Omental fat pad (tissue), 4 donors: ENCODE results near the gene HOXD1. TPM values are rescaled to one million over a fixed set of nuclear protein-coding genes. Genes with fewer than 3 reads are reported as not detected.

Source experiments
- ATAC-seq: fragments of 150-250 bp; one replicate; pipeline ENCODE4 v1.9.1; 2016; ENCODE audit warnings: mild to moderate bottlenecking, moderate library complexity; ENCODE audit not compliant: low FRiP score
- DNase-seq: peaks from one replicate; pipeline ENCODE4 v3.0.0-alpha.2; 2019; ENCODE audit warnings: low spot score
- total RNA-seq, 4 donors: library from RNA; depleted of rRNA; stranded (reverse); fragments of >200 nt; gene quantifications; one replicate each; pipeline ENCODE4 v1.1.0, GENCODE V29; 2016
- TF ChIP-seq, protein P1 (sequence below), 3 donors: fragments of 450-650 bp; IDR thresholded peaks; one replicate each; pipeline ENCODE4 v1.5.1; 2016 to 2017; ENCODE audit warnings: antibody characterized with exemption in 3 of 3, mild to moderate bottlenecking in 3 of 3, moderate library complexity in 2 of 3

Gene HOXD1
- total RNA-seq, 4 donors from 2014 or later = 0.19 to 0.95 (median 0.53) TPM

- ATAC-seq = no peak
- TF ChIP-seq, protein P1, sequence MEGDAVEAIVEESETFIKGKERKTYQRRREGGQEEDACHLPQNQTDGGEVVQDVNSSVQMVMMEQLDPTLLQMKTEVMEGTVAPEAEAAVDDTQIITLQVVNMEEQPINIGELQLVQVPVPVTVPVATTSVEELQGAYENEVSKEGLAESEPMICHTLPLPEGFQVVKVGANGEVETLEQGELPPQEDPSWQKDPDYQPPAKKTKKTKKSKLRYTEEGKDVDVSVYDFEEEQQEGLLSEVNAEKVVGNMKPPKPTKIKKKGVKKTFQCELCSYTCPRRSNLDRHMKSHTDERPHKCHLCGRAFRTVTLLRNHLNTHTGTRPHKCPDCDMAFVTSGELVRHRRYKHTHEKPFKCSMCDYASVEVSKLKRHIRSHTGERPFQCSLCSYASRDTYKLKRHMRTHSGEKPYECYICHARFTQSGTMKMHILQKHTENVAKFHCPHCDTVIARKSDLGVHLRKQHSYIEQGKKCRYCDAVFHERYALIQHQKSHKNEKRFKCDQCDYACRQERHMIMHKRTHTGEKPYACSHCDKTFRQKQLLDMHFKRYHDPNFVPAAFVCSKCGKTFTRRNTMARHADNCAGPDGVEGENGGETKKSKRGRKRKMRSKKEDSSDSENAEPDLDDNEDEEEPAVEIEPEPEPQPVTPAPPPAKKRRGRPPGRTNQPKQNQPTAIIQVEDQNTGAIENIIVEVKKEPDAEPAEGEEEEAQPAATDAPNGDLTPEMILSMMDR (IDR thresholded peaks at IDR 0.05) = no peak
- DNase-seq = no peak
Measured at GRCh38 chr2:176172895-176173566, 15.4 kb upstream of the HOXD1 start.

DNA sequence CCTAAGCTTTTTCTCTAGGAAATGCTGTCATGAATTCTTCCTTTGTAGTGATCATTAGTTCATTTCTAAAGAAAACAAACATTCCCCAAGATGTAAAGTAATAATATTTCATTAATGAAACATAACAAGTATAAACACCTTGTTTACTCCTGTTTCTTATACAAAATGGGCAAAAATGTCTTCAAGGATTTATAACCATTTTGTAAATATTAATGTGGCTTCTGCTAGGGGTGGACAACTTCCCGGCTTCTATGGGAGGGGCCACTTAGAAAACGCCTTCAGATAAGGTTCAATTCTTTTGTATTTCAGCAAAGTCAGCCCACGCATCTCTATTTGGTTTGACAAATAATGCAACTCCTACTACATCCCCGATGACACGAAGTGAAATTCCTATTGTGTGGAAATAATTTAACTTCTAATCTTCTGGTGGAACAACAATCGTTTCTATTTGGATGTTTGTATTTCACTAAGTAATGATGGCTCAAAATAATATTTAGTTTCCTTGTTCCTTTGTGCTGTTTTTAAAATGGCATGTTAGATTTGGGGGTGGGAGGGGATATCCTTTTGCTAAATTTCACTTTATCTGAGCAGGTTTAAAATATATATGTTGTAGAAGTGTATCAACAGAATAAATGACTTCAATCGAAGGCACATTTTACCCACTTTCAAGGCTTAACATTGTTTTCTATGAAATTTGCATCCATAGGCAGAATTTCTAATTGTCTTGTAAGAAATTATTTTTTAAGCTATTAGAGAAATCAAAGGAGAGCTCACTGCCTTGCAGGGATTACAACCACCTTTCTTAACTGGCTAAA is 14.7 kb upstream of the HOXD1 start:
- no peak for DNase-seq
- no peak for ATAC-seq
- TF ChIP-seq, protein P1 (IDR thresholded peaks at IDR 0.05) = no peak

DNA sequence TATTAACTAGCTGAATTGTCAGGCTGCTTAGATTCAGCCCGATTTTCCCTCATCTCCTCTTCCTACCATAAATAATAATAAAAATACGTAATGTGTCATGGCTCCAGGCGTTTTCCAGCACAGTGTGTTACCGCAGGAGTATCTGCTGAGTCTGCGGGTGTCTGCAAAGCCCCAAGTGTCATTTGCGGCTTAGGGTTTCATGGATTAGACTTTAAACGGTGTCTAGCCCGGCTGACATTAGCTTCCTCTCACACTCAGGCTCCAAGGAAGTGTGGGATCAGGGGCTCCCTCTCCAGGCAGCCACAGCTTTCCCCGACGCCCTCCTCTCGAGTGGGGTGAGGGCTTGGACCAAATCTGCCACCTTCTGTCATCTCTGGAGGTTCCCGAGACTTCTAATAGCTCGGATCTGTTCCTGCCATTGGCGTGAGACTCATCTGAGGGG is 14.1 kb upstream of the HOXD1 start:
- no peak for DNase-seq
- no peak for ATAC-seq
- TF ChIP-seq, protein P1 (IDR thresholded peaks at IDR 0.05) = no peak

- ATAC-seq = no peak
- TF ChIP-seq, protein P1 (IDR thresholded peaks at IDR 0.05) = no peak
- no peak for DNase-seq
Measured at GRCh38 chr2:176174824-176175708, 13.4 kb upstream of the HOXD1 start.

DNA sequence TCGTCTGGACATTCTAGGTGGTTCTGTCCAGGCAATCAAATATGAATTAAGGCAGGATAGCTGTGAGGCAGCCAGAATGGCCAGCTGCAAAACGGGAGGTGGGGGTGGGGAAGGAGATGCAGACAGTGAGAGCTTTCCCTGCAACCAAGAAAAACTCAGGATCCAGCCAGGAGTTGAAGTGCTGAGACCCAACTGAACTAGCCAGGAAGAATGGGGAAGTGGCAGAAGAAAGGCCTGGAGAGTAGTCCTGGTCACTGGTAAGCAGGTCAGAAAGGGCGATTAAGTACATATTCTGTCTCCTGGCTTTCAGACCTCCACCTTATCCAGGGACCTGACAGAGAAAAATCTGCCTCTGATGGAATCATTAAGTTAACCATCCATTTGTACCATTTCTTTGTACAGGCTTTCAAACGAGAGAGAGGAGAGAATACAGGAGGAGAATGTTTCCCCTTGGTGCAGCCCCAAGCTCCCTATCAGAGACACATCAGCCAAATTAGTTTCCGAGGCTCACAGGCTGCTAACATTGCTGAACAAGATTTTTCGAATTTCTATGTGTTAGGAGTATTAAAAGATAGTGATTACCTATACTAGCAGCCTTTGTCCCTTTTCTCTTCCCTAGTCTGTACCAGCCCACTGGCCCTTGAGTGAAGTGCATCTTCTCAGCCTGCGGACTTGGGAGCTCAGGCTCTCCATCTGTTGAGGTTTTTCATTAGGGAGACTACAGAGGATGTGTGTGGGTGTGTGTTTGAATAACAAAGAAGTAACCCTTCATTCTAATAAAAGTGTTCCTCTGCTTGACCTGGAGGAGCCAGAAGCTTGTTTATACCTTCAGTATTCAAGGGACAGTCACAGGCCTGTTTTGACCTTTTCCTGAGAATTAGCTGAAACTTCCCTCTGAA is 12.5 kb upstream of the HOXD1 start:
- TF ChIP-seq, protein P1 (IDR thresholded peaks at IDR 0.05) = no peak
- DNase-seq = no peak

DNA sequence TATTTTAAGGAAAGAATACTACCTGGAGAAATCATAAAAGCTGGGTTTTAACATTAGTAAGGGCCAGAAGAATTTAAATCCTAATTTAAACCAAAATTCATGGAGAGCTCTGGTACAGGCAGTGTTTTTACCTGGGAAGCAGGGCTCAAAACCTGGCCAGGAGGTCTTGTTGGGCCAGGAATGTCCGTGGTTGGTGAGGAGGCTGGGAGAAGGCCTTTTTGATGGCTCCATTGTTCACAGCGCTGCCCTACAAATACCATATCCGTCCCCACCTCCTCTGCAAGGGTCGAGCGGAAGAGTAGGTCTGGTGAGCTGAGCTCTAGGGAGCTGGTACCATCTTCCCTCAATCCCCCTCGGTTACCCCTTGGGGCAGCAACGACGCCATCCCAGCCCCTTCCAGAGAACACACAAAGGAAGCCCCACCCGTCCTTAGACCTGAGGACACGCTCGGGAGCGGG is 10.9 kb upstream of the HOXD1 start:
- ATAC-seq (no peak), DNase-seq (no peak)
- TF ChIP-seq, protein P1 (IDR thresholded peaks at IDR 0.05) = no peak

More for the DNA sequence above, 12.5 kb upstream of the HOXD1 start:
- no peak for ATAC-seq
